BLaER1 (cell line): ENCODE results near the gene ARSI.

Experiments
- H3K27ac ChIP-seq: shearing (Covaris generic); formaldehyde crosslinking; 2 replicates; pipeline ENCODE4 v1.8.1; 2022
- H3K27me3 ChIP-seq: shearing (Covaris generic); formaldehyde crosslinking; 2 replicates; pipeline ENCODE4 v1.8.1; 2022
- H3K36me3 ChIP-seq: shearing (Covaris generic); formaldehyde crosslinking; 2 replicates; pipeline ENCODE4 v1.8.1; 2022
- H3K4me1 ChIP-seq: shearing (Covaris generic); formaldehyde crosslinking; 2 replicates; pipeline ENCODE4 v1.8.1; 2022
- H3K4me2 ChIP-seq: shearing (Covaris generic); formaldehyde crosslinking; 2 replicates; pipeline ENCODE4 v1.8.1; 2022
- H3K4me3 ChIP-seq: shearing (Covaris generic); formaldehyde crosslinking; 2 replicates; pipeline ENCODE4 v1.8.1; 2022
- H3K9ac ChIP-seq: shearing (Covaris generic); formaldehyde crosslinking; 2 replicates; pipeline ENCODE4 v1.8.1; 2022
- H3K9me3 ChIP-seq: shearing (Covaris generic); formaldehyde crosslinking; 2 replicates; pipeline ENCODE4 v1.8.1; 2022
- H4K20me1 ChIP-seq: shearing (Covaris generic); formaldehyde crosslinking; 2 replicates; pipeline ENCODE4 v1.8.1; 2022
- Cebpa-rat ChIP-seq: shearing (Covaris generic); IDR thresholded peaks from 2 replicates; pipeline ENCODE4 v1.8.1; 2022

Gene ARSI

DNA sequence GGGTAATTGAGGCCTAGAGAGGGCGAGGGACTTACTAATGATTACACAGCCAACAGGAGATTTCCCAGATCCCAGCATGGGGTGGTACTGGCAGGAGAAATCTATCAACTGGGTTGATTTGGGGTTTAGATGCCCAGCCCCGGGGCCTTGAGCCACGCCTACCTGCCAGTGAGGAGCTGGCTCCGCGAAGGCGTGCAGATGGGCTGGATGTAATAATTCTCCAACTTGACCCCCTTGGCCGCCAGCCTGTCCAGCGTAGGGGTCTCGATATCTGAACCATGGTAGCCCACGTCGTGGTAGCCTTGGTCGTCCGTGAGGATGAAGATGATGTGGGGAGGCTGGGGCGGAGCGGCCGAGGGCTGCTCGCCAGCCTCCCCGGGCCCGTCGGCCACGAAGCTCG, 804 bp downstream of the ARSI start:
- Histone ChIP-seq H3K4me3 (no peak overlapping the region), H3K27me3 (peaks cover 29% of the 10 kb centered on the region), H3K9ac (no peak overlapping the region), H3K4me1 (no peaks in the 10 kb centered on the region), H3K36me3 (no peaks in the 10 kb centered on the region), H3K27ac (no peak overlapping the region), H4K20me1 (no peaks in the 10 kb centered on the region), H3K9me3 (no peaks in the 10 kb centered on the region), H3K4me2 (no peak overlapping the region)
- TF ChIP-seq Cebpa-rat = no peak

DNA sequence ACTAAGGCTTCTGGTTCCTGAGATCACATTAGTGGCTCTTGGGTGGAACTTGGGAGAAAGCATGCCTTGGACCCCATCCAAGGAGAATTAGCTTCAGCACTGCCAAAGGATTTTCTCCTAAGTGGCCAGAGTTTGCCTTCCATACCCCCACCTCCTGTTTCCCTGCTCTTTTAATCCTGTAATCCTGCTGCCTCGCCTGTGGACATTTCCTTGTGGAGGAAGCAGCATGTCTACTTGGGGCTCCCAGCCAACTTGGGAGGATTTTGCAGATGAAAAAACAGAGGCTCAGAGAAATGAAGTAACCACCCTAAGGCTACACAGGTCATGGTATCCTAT, 1.6 kb downstream of the ARSI start:
- TF ChIP-seq Cebpa-rat = no peak
- H3K4me2 ChIP-seq = no peak overlapping the region
- no peaks in the 10 kb centered on the region for H3K4me1 ChIP-seq
- no peak overlapping the region for H3K4me3 ChIP-seq
- no peaks in the 10 kb centered on the region for H3K36me3 ChIP-seq
- no peak overlapping the region for H3K27ac ChIP-seq
- peaks cover 29% of the 10 kb centered on the region for H3K27me3 ChIP-seq
- H3K9me3 ChIP-seq = no peaks in the 10 kb centered on the region
- H4K20me1 ChIP-seq = no peaks in the 10 kb centered on the region
- H3K9ac ChIP-seq = no peak overlapping the region

DNA sequence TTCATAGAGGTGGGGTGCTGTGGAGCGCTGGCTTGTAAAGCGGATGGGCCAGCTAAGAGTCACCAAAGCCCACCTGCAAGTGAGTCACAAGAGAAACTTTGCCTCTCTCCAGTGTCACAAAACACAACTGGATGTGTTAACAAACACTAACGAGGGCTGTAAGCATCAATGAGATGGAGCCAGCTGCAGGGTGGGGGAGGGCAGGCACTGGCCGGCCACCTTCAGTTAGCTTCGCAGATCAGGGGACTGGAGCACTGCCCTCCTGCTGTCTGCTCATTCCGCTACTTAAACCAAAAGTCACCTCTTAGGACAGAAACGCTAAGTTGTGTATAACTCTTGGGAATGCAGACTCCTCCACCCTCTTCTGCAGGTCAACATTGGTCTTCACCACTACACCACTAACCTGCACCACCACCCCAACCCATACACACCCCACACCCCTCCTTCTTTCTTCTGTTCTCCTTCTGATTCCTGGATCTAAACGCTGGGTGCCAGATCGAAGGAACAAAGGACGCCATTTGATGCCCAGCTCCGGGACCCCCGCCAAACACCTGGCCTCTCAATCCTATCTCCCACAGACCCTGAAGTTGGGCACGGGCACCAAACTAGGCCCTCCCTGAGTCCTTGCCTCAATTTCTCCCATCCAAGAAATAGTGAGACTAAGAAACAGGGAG, 2.1 kb downstream of the ARSI start:
- Histone ChIP-seq H3K36me3 (no peaks in the 10 kb centered on the region), H3K4me3 (no peak overlapping the region), H3K4me1 (no peaks in the 10 kb centered on the region), H3K27ac (no peak overlapping the region), H3K4me2 (no peak overlapping the region), H3K27me3 (peaks cover 29% of the 10 kb centered on the region), H3K9me3 (no peaks in the 10 kb centered on the region), H4K20me1 (no peaks in the 10 kb centered on the region), H3K9ac (no peak overlapping the region)
- no peak for TF ChIP-seq Cebpa-rat

DNA sequence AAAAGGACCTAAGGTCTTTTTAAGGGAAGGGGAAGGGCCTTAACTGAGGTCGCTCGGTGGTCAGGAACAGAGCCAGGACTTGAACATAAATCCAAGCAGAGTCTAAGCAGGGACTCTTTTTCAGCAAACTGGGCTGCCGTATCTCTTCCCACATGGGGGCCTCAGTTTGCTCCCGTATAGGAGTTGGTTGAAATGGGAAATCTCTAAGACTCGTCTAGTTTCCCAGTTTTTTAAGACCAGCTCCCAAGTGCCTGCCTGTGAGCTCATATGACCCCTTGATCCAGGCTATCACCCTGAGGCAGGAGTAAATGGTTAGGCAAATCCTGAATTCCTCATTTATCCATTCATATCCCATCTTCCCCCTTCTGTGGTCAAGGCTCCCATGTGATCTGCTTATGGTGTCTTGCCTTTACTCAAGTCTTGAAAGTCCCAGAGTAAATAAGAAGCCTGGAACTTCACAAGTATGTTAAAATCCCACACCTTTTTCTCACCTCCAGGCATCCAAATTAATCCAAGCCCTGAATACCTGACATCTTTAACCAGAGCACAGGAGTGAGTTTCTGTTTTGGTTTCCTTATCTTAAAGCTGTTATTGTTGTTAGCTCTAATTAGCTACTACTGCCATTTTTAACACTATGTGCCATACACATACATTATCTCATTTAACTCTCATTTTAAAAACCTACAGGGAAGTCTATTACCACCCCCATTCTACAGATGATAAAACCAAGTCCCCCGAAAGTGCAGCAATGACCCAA, 3.0 kb downstream of the ARSI start:
- Histone ChIP-seq H3K4me1 (peaks cover 7% of the 10 kb centered on the region), H3K4me3 (no peak overlapping the region), H3K27me3 (peaks cover 29% of the 10 kb centered on the region), H3K36me3 (no peaks in the 10 kb centered on the region), H3K9ac (no peak overlapping the region), H4K20me1 (no peaks in the 10 kb centered on the region), H3K27ac (no peak overlapping the region), H3K9me3 (no peaks in the 10 kb centered on the region), H3K4me2 (no peak overlapping the region)
- no peak for TF ChIP-seq Cebpa-rat

DNA sequence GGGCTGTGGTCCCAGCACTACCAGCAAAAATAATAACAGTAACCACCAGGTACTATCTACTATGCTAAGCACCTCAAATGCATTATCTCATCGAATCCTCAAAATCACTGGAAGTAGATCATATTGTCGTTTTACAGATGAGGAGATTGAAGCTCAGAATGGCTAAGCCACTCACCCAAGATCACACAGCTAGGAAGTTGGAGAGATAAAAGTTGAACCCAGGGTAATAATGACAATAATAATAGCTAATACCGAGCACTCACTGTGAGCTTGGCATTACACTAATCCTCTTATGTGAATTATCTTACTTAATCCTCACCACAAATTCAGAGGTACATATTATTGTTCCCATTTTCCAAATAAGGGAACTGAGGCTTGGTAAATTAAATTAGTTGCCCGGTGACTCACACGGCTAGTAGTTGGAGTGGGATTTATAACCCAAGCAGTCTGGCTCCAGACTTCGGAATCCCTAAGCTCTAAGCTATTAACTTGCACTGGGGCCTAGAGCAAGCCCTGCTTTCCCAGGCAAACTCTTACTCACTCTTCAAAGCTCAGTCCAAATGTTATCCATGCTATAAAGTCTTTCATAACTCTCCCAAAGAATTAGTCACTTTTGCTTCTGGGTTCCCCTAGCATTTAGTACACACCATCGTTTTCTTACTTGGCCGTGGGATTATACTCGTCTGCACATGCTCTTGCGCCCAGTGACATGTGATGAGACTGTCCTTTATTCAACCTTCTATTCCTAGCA, 3.8 kb downstream of the ARSI start:
- Histone ChIP-seq H3K4me3 (no peak overlapping the region), H3K4me1 (peaks cover 16% of the 10 kb centered on the region), H3K4me2 (no peak overlapping the region), H4K20me1 (no peaks in the 10 kb centered on the region), H3K27ac (no peak overlapping the region), H3K36me3 (no peaks in the 10 kb centered on the region), H3K9me3 (no peaks in the 10 kb centered on the region), H3K27me3 (peaks cover 27% of the 10 kb centered on the region), H3K9ac (no peak overlapping the region)
- TF ChIP-seq Cebpa-rat = no peak

DNA sequence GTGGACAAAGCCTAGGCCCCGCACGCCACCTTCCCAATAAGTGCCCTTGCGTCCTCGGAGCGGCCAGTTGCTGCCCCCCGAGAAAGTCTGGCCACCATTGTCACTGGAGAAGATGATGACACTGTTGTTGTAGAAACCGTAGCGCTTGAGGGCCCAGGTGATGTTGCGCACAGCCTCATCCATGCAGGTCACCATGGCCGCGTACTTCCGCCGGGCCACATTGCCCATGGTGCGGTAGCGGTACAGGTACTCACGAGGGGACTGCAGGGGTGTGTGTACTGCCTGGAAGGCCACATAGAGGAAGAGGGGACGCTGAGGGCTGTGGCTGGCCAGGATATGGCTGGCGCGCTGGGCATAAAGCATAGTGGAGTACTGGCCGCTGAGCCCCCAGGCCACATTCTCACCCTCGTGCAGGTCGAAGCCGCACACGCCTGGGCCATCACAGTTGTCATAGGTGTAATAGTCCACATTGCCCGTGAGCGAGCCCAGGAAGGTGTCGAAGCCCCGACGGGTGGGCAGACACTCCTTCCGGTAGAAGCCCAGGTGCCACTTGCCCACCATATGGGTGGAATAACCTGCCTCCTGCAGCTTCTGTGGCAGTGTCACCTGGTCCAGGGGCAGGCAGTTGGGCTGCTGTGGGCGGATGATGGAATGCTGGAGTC, 4.6 kb downstream of the ARSI start:
- Histone ChIP-seq H3K4me2 (no peak overlapping the region), H3K9ac (no peak overlapping the region), H3K27ac (no peak overlapping the region), H3K9me3 (no peaks in the 10 kb centered on the region), H3K27me3 (peaks cover 19% of the 10 kb centered on the region), H4K20me1 (no peaks in the 10 kb centered on the region), H3K36me3 (no peaks in the 10 kb centered on the region), H3K4me3 (no peak overlapping the region), H3K4me1 (peaks cover 24% of the 10 kb centered on the region)
- TF ChIP-seq Cebpa-rat = no peak

DNA sequence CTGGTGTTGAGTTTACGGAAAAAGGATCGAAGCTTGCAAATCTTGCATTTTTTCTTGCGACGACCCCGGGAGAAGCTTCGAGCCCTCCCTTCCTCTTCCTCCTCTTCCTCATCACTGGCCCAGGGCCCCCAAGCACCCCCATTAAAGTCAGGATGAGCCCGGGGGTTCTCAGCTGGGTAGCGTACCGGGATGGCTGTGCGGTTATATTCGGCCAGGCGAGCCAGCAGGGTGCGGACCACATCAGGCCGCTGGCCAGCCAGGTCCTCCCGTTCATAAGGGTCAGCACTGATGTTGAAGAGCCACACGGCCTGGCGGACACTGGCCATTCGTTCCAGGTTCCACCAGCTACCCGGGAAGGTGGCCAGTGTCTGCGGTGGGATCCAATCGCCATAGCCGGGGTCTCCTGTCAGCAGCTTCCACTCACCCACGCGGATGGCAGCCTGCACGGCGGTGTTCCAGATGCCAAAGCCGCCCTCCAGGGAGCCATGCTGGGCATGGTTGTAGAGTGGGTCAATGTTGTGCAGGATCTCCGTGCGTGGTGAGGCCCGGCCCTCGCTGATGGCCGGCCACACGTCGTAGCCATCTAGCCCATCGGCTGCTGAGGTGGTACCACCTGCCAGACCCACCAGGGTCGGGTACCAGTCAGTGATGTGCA, 5.3 kb downstream of the ARSI start:
- TF ChIP-seq Cebpa-rat = no peak
- H3K27ac ChIP-seq = no peak overlapping the region

DNA sequence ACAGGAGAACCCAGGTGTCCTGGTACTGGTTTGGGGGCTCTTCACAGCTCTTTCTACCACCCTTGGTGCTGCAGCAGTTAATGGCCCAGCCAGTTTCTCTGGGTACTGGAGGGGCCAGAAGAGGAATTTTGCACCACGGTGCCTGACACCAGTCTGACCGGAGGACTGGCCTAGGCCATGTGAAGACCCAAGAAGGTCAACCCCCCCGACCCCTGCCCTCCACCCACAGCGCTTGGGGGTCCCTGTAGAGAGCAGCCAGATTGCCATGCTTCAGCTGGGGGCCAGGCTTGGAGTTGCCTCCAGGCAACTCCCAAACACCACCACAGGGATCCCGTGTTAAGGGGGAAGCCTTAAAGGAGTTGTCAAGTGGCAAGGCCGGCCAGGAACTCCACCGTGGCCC, 6.2 kb downstream of the ARSI start:
- H3K4me2 ChIP-seq = no peak overlapping the region
- H3K9me3 ChIP-seq = no peaks in the 10 kb centered on the region
- H3K4me1 ChIP-seq = peaks cover 40% of the 10 kb centered on the region
- H4K20me1 ChIP-seq = no peaks in the 10 kb centered on the region
- no peak for TF ChIP-seq Cebpa-rat
- no peak overlapping the region for H3K4me3 ChIP-seq
- peaks cover 3% of the 10 kb centered on the region; the same call in 1 of the 2 replicates for H3K27me3 ChIP-seq
- no peak overlapping the region for H3K27ac ChIP-seq
- no peak overlapping the region for H3K9ac ChIP-seq
- H3K36me3 ChIP-seq = no peaks in the 10 kb centered on the region

More for the DNA sequence above, 5.3 kb downstream of the ARSI start:
- Histone ChIP-seq H3K36me3 (no peaks in the 10 kb centered on the region), H3K9me3 (no peaks in the 10 kb centered on the region), H3K4me1 (peaks cover 31% of the 10 kb centered on the region), H4K20me1 (no peaks in the 10 kb centered on the region), H3K9ac (no peak overlapping the region), H3K4me2 (no peak overlapping the region), H3K27me3 (peaks cover 12% of the 10 kb centered on the region), H3K4me3 (no peak overlapping the region)

DNA sequence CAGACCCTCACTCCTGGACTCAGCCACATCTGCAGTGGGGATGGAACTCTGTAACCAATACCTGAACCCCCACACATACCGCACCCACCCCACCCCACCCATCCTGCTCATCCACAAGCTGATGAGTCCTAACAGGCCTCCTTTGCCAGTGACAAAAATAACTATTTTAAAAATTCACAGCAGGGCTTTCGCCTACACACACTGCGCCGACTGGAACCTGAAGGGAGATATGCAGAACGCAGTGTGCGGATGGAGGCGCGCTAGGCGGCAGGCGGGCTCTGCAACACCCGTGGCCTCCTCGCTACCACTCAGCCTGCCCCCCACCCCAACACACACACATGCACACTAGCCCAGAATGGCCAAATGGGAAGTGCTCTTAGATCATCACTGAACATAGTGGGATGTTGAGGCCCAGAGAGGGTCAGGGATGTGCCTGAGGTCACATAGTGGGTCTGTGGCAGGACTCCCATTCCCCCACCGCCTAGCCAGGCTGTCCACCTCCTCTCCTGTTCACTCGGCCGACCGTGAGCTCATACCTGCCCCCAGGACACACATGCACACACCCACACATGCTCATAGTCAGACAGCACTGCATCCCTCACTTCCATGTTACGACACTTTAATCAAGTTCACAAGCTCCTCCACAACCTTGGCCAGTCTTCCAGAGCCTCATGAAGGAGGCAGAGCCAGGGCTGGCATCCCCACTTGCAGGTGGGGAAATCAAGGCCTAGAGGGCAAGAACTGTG, 6.8 kb downstream of the ARSI start:
- Histone ChIP-seq H3K27me3 (no peaks in the 10 kb centered on the region), H3K27ac (no peak overlapping the region), H3K4me3 (no peak overlapping the region), H3K4me2 (no peak overlapping the region), H3K9me3 (no peaks in the 10 kb centered on the region), H4K20me1 (no peaks in the 10 kb centered on the region), H3K36me3 (no peaks in the 10 kb centered on the region), H3K4me1 (peaks cover 43% of the 10 kb centered on the region), H3K9ac (no peak overlapping the region)
- TF ChIP-seq Cebpa-rat = no peak
